ENCODE data around the gene NDUFS4. TPM values are rescaled to one million over a fixed set of nuclear protein-coding genes. Genes with fewer than 3 reads are reported as not detected.
A peak's percentile ranks its signal among the peaks of the same experiment; 100 is the strongest.

Gene NDUFS4
- 229 and 275 TPM in 2 replicates for polyA plus RNA-seq
- polyA minus RNA-seq = 77.2 and 92.5 TPM in 2 replicates

DNA sequence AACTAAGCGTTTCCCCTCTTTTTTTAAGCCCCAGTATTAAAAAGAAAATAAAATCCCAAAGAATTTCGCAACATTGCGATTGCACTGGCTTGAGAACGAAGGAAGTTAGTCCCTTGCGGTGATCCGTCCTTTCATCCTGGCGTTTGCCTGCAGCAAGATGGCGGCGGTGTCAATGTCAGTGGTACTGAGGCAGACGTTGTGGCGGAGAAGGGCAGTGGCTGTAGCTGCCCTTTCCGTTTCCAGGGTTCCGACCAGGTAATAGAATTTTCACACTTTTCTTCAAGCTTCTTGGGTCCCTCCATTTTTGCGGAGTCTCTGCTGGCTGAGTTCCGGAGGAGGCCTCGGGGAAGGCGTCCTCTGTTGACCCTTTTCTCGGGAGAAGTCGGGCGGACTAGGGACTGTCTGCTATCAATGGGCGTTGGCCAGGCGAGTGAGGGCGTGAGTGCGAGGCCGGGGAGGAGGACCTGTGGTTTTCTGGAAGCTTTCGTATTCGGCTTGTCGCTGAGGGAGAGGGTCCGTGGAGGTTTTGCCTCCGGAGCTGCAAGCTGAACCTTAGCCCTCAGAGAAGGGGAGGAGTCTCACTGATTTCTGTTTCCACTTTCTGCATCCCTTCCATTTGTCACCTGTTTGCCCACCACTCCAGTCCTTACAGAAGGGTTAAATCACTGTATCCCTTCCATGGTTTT is at the start of gene NDUFS4:
NDUFS4 (plus strand) TSS at position 134 of the 686 bp plus-strand sequence; CDS start at position 158, 24 bp downstream.
- Histone ChIP-seq H3K27ac (ENCODE audit: low read length) (peak within 1 kb of the TSS; percentile 95), H3K36me3 (ENCODE audit: insufficient read depth, low read length) (no peaks in the 10 kb centered on the region), H3K4me2 (ENCODE audit: low read length) (peak within 1 kb of the TSS; percentile 97), H3K27me3 (ENCODE audit: insufficient read depth, low read depth, low read length) (no peaks in the 10 kb centered on the region), H3F3A (ENCODE audit: insufficient read depth, low read length, poor library complexity, severe bottlenecking) (no peaks in the 10 kb centered on the region), H3K9ac (ENCODE audit: low read length) (peak within 1 kb of the TSS; percentile 94), H2AFZ (ENCODE audit: low read depth, low read length) (peak within 1 kb of the TSS; percentile 99), H3K9me2 (ENCODE audit: insufficient read depth, low read length) (no peaks in the 10 kb centered on the region), H3K9me3 (ENCODE audit: low read length) (no peaks in the 10 kb centered on the region), H3K79me2 (replicated peaks; ENCODE audit: insufficient read depth, low read length) (peaks cover 41% of the 10 kb centered on the region), H3K4me3 (ENCODE audit: low read length) (peak within 1 kb of the TSS; percentile 84), H4K20me1 (ENCODE audit: insufficient read depth) (no peaks in the 10 kb centered on the region)
- peak; percentile 28 for TF ChIP-seq EP300 (conservative IDR thresholded peaks at IDR 0.05; ENCODE audit: poor library complexity, severe bottlenecking)
- TF ChIP-seq EZH2 (IDR thresholded peaks at IDR 0.05; ENCODE audit: borderline replicate concordance, insufficient read depth, low read length, poor library complexity, severe bottlenecking) = no peak
- TF ChIP-seq TAF1 (IDR thresholded peaks at IDR 0.05; ENCODE audit: low read depth) = peak; percentile 99
- peak; percentile 96 for TF ChIP-seq POLR2AphosphoS5 (IDR thresholded peaks at IDR 0.05)
- TF ChIP-seq RAD21 (conservative IDR thresholded peaks at IDR 0.05) = no peak
- TF ChIP-seq MXI1 (conservative IDR thresholded peaks at IDR 0.05; ENCODE audit: poor library complexity, severe bottlenecking) = peak; percentile 39
- TF ChIP-seq SMC3 (conservative IDR thresholded peaks at IDR 0.05; ENCODE audit: poor library complexity) = peak; percentile 29
- TF ChIP-seq, protein P1, sequence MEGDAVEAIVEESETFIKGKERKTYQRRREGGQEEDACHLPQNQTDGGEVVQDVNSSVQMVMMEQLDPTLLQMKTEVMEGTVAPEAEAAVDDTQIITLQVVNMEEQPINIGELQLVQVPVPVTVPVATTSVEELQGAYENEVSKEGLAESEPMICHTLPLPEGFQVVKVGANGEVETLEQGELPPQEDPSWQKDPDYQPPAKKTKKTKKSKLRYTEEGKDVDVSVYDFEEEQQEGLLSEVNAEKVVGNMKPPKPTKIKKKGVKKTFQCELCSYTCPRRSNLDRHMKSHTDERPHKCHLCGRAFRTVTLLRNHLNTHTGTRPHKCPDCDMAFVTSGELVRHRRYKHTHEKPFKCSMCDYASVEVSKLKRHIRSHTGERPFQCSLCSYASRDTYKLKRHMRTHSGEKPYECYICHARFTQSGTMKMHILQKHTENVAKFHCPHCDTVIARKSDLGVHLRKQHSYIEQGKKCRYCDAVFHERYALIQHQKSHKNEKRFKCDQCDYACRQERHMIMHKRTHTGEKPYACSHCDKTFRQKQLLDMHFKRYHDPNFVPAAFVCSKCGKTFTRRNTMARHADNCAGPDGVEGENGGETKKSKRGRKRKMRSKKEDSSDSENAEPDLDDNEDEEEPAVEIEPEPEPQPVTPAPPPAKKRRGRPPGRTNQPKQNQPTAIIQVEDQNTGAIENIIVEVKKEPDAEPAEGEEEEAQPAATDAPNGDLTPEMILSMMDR (IDR thresholded peaks at IDR 0.05; ENCODE audit: poor library complexity, severe bottlenecking) = peak; percentile 26
- TF ChIP-seq, protein P2, sequence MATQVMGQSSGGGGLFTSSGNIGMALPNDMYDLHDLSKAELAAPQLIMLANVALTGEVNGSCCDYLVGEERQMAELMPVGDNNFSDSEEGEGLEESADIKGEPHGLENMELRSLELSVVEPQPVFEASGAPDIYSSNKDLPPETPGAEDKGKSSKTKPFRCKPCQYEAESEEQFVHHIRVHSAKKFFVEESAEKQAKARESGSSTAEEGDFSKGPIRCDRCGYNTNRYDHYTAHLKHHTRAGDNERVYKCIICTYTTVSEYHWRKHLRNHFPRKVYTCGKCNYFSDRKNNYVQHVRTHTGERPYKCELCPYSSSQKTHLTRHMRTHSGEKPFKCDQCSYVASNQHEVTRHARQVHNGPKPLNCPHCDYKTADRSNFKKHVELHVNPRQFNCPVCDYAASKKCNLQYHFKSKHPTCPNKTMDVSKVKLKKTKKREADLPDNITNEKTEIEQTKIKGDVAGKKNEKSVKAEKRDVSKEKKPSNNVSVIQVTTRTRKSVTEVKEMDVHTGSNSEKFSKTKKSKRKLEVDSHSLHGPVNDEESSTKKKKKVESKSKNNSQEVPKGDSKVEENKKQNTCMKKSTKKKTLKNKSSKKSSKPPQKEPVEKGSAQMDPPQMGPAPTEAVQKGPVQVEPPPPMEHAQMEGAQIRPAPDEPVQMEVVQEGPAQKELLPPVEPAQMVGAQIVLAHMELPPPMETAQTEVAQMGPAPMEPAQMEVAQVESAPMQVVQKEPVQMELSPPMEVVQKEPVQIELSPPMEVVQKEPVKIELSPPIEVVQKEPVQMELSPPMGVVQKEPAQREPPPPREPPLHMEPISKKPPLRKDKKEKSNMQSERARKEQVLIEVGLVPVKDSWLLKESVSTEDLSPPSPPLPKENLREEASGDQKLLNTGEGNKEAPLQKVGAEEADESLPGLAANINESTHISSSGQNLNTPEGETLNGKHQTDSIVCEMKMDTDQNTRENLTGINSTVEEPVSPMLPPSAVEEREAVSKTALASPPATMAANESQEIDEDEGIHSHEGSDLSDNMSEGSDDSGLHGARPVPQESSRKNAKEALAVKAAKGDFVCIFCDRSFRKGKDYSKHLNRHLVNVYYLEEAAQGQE (IDR thresholded peaks at IDR 0.05; ENCODE audit: borderline replicate concordance) = peak; percentile 97

DNA sequence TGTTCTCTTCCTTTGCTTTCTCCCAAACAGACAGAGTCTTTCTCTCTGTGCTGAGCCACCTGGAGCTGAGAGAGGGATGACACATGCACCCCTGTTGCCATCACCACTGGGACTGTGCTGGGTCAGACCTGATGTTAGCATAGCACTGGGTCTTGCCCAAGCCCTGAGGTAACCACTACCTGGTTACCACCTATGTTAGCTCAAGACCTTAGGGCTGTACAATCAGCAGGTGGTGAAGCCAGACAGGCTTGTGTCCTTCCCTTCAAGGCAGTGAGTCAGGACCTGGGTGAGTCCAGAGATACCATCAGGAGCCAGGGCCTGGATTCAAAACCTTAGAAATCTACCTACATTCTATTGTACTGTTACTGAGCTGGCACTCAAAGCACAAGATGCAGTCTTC is 47.9 kb upstream of the NDUFS4 start:
- no peaks in the 10 kb centered on the region for H4K20me1 ChIP-seq (ENCODE audit: insufficient read depth)
- H3K9ac ChIP-seq (ENCODE audit: low read length) = no peak overlapping the region
- no peaks in the 10 kb centered on the region for H3K36me3 ChIP-seq (ENCODE audit: insufficient read depth, low read length)
- no peak for TF ChIP-seq RAD21 (conservative IDR thresholded peaks at IDR 0.05)
- TF ChIP-seq, protein P1 (IDR thresholded peaks at IDR 0.05; ENCODE audit: poor library complexity, severe bottlenecking) = no peak
- no peak for TF ChIP-seq MXI1 (conservative IDR thresholded peaks at IDR 0.05; ENCODE audit: poor library complexity, severe bottlenecking)
- no peaks in the 10 kb centered on the region for H3K27me3 ChIP-seq (ENCODE audit: insufficient read depth, low read depth, low read length)
- H3F3A ChIP-seq (ENCODE audit: insufficient read depth, low read length, poor library complexity, severe bottlenecking) = no peaks in the 10 kb centered on the region
- no peak overlapping the region for H2AFZ ChIP-seq (ENCODE audit: low read depth, low read length)
- no peak overlapping the region for H3K27ac ChIP-seq (ENCODE audit: low read length)
- peaks cover 5% of the 10 kb centered on the region for H3K9me3 ChIP-seq (ENCODE audit: low read length)
- H3K9me2 ChIP-seq (ENCODE audit: insufficient read depth, low read length) = no peaks in the 10 kb centered on the region
- H3K4me3 ChIP-seq (ENCODE audit: low read length) = no peak overlapping the region
- no peaks in the 10 kb centered on the region for H3K79me2 ChIP-seq (replicated peaks; ENCODE audit: insufficient read depth, low read length)
- no peak overlapping the region for H3K4me2 ChIP-seq (ENCODE audit: low read length)

All from neural cell (in vitro differentiated cells).